Hepatocyte (in vitro differentiated cells): ENCODE measurements around the gene ANKRD13D.

Experiments used
- EZH2 ChIP-seq: fragments of 200-600 bp; sonication (generic); IDR thresholded peaks from 2 replicates; pipeline ENCODE4 v1.6.1; 2016; ENCODE audit warnings: antibody characterized with exemption, mild to moderate bottlenecking, borderline replicate concordance
- TF ChIP-seq, protein P1 (sequence below): fragments of 200-600 bp; sonication (generic); IDR thresholded peaks from 2 replicates; pipeline ENCODE4 v1.5.1; 2016; ENCODE audit warnings: antibody characterized with exemption, mild to moderate bottlenecking; ENCODE audit not compliant: poor library complexity

DNA sequence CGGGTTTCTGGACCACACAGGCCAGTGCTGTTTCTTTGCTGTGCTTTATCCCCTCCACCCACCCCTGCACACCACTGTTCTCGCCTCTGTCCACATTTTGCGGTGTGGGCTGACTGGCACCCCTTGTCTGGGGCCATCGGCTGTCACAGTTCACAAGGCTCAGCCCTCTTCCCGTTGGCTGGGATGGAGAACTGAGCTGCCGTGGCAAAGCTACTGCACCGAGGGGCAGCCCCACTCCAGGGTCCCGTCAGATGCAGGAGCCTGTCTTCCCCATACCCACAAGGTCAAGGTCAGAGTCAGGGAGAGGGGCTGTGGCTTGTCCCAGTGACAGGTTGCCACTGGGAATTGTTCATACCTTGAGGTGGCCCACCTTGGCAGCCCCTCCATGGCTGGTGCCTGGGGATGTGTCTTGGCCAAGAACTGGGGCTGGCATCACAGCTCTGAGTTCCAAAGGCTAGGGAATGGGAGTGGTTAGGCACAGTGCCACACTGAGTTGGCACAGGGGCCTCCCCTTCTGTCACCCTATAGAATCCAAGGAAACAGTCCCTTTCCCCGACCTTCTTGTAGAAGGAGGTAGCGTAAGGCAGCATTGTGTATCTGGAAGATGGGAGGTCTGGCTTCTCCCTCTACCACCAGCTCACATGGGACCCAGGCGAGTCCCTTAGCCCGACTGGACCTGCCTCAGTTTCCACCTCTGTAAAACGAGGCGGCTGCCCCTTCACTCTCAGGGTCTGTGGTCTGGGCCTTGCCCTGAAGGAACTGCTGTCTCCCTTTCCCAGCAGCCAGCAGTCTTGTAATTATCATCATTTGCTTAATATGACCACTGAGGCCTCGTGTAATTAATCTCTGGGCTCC lies 19.5 kb upstream of the ANKRD13D start:
- TF ChIP-seq, protein P1, sequence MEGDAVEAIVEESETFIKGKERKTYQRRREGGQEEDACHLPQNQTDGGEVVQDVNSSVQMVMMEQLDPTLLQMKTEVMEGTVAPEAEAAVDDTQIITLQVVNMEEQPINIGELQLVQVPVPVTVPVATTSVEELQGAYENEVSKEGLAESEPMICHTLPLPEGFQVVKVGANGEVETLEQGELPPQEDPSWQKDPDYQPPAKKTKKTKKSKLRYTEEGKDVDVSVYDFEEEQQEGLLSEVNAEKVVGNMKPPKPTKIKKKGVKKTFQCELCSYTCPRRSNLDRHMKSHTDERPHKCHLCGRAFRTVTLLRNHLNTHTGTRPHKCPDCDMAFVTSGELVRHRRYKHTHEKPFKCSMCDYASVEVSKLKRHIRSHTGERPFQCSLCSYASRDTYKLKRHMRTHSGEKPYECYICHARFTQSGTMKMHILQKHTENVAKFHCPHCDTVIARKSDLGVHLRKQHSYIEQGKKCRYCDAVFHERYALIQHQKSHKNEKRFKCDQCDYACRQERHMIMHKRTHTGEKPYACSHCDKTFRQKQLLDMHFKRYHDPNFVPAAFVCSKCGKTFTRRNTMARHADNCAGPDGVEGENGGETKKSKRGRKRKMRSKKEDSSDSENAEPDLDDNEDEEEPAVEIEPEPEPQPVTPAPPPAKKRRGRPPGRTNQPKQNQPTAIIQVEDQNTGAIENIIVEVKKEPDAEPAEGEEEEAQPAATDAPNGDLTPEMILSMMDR: no peak
- TF ChIP-seq EZH2: no peak
